Dermis blood vessel endothelial cell (primary cell): ENCODE results near the gene MYCBP2. TPM values are rescaled to one million over a fixed set of nuclear protein-coding genes. Genes with fewer than 3 reads are reported as not detected.
"Not testable (repeated sequence)": the region's sequence is repeated elsewhere in the genome, so short reads cannot be mapped to it uniquely, and the experiment has no call there.

Source experiments
- DNase-seq: peaks from one replicate; pipeline ENCODE4 v3.0.0; 2010
- total RNA-seq: library from RNA; depleted of rRNA; stranded (reverse); fragments of >200 nt; gene quantifications from 2 replicates; pipeline ENCODE4 v1.2.3, GENCODE V29; 2014

The MYCBP2 gene
- total RNA-seq, 1 donor from 2014 or later = 169 TPM

DNA sequence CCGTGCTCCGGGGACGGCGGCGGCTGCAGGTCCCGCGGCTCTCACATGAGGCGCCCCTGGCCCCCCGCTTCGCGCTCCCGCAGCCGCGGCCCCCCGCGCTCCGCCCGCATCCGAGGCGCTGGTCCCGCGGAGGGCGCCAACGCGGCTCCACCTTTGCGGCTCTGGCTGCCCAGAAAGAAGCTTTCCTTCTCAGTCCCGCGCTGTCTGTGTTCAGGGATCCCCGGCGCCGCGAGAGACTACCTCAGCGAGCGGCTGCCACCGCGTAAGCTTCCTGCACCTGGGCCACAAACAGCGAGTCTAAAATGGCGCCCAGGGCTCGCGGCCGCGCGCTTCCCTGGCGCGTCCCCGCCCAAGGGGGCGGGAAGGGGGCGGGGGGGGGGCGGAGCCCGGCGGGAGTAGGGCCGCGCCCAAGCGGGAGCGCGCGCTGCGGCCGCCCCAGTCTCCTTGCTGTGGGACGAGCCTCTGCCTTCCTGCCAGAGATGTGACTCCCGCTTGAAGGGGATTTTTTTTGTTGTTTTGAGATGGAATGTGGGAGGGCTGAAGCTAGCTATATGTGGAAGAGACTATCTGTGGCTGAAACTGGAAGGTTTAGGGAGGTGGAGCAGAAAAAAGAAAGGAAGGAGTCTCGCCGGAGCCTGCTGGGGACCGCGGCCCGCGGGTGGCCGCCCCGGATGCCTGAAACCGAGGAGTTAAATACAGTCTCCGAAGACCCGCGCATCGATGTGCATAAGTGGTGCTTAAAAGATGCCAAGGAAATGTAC lies 299.9 kb downstream of the MYCBP2 start, which contains the start of gene FBXL3:
TSS of gene FBXL3 (minus strand) at position 299 of the 761 bp plus-strand sequence. CDS start 5,299 bp downstream, outside the sequence.
- DNase-seq = peak; percentile 86

DNA sequence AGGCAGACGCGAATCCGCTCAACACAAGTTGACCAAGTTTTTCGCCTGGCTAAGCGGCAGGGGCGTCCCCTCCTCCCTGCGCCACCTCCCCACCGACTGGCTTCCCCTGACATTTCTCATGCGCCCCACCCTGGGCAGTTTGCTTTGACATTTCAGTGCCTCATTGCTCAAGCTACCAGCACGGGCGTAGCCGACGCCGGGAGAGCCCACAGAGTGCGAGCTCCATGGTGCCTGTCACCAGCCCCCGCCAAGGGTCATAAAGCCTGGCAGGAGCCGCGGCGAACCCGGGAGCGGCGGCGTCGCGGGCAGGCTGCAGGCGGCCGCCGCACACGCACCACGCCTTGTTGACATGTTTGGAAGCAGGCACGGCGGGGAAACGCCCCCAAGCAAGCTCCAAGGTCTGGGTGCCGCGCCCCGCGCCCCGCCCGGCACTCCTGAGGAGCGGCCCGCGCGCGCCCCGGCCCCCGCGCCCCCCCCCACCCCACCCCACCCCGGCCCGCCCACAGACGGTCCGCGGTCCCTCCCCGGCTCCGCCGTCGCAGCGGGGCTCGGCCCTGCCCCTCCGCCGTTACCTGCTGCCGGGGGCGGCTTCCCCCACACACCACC lies 300.5 kb downstream of the MYCBP2 start:
- DNase-seq = peak; percentile 65

DNA sequence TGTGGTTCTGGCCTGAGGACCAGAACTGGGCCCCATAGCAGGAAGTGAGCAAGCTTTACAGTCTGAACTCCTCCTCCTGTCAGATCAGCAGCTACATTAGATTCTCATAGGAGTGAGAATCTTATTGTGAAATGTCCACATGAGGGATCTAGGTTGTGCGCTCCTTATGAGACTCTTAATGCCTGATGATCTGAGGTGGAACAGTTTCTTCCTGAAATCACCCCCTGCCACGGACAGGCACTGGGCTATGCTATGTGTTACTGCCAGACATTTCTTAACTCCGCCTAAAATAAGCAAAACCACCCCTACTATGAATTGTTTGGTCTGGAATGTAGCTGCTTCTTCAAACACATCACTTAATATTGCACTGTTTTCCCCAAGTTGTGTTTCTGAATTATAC lies 304.6 kb downstream of the MYCBP2 start:
- DNase-seq = peak; percentile 8

DNA sequence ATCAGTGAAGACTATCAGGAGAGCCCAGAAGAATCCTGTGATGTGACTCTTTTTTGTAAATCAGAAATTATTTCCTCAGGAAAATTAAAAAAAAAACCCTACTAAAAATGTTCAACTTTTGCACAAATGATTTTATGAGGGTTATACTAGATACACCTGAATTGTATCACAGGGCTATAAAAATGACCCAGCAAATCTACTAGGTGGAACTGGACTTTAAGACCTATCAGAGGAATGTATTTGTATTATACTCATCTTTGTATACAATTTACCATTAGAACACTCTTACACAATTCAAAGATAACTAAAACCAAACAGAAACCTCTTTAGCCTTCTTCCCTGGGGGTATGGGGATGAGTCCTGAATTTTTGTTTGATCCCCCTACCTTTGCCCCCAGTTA lies 307.1 kb downstream of the MYCBP2 start:
- no peak for DNase-seq

DNA sequence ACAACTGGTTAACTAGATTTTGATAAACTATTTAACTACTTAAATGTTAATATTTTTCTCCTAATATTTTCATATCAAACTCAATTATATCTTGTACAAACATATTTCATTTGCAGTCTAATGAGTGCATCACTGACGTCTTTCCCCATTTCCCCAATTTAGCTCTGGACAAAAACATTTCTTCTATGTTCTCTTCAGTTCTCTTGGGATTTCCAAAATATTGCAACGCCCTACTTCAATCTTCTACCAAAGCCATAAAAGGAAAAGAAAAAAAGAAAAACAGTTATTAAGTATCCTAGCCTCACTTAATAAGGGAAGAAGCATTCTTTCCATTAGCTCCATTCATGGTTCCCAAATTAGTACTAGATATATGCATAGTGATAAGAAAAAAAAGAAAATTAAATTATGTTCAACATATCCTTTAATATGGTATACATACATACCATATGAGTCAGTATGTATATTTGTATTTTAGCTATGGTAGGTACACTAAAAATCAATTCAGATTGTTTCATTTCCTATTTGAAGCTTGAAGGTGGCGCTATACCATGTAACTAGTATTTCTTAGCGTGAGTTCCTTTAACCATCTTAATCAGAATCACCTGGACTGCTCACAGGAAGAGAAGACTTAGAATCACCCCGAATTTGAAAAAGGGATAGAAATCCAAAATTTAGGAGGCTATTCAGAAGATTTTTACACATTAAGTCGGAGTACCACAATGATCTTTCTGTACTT lies 309.8 kb downstream of the MYCBP2 start:
- no peak for DNase-seq

DNA sequence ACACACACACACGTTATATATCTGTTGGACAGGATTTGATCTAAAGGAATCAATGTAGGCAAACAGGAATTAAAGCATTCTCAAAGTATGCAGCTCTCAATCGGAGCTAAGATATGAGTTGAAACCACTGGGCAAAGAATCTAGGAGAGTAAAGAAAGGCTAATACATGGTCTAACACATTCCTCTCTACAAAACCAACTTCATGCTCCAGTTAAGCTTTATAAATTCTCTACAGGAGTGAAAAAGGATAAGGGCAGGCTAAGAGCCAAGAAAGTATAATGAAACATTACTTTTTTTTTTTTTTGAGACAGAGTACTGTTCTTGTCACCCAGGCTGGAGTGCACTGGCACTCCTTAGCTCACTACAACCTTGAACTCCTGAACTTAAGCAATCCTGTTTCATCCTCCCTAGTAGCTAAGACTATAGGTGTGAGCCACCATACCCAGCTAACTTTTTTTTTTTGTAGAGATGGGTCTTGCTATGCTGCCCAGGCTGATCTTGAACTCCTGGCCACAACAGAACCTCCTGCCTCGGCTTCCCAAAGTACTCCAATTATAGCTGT lies 310.6 kb downstream of the MYCBP2 start:
- no peak for DNase-seq

DNA sequence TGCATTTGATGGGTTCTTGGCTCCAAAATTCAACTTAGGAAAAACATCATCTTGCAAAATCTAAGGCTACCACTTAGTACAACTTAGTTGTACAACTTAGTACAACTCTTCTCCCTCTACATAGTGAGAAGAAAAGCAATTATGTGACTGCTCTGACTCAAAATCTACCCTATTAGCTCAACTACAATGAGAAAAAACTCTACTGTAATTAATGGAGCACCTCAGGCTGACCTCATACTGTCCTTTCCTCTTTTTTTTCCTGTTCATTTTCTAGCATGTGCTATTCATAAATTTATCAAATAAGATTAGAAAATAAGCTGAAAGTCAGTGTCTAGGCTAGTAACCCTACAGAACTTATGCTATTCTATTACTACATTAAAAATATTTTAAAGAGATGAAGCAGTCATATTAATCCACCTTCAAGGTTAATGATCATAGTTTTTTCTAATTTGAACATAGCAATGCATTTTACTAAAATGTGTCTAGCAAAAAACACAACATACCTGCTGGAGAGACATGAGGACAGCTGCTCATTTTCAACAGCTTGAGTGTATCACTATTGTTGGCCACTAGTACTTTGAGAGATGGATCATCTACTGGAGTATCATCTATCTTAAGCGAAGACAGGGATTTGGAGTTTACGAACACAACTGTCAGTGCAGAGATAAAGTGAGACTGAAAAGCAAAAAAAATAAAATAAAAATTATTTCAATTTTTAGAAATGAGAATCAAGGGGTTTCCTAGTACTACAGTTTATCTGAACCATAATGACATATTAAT lies 311.8 kb downstream of the MYCBP2 start:
- DNase-seq = no peak

DNA sequence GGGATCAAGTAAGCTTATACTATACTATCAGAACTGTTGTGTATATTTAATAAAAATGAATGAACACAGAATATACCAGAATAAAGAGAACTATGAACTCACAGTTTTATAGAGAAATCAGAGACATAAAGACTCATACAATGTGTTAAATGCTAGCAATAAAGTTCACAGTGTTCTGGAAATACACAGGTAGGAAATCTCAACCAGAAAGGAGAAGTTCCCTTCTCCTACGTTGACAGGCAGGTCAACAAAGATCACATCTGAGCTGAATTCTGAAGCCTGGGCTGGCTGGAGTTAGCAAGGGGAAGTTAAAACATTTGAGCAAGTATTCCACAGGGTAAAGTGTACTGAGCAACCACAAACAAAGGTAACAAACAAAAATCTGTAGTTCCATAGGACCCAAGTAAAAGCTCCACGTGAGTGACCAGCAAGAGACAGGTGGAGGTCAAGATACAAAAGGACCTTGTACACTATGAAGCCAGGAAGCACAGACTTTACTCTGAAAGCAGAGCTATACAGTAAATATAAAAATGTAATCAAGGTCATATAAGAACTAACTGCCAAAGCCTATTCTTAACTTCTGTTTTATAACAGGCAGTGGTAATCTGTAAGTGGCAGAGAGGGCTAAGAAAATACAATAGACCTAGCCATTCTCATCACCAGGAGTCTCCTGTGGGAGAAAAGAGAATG lies 312.9 kb downstream of the MYCBP2 start:
- no peak for DNase-seq

DNA sequence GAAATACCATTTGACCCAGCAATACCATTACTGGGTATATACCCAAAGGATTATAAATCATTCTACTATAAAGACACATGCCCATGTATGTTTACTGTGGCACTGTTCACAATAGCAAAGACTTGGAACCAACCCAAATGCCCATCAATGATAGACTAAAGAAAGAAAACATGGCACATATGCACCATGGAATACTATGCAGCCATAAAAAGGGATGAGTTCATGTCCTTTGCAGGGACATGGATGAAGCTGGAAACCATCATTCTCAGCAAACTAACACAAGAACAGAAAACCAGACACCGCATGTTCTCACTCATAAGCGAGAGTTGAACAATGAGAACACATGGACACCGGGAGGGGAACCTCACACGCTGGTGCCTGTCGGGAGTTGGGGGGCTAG lies 317.2 kb downstream of the MYCBP2 start:
- DNase-seq = not testable (repeated sequence)

DNA sequence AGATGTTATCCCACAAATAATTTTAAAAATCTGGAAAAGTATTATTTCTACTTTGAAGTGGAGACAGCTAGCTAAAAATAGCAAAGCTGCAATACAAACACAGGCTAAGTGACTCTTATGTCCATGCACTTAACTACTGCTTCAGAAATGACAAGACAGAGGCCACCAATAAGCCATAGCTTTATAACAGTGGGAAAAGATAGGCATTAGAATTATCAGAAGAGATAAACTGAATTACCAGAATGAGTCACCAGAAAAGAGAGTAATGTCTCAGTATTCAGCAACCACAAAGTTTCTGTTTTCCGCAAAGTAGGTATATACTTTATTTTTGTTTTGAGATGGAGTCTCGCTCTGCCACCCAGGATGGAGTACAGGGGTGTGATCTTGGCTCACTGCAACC lies 317.9 kb downstream of the MYCBP2 start:
- no peak for DNase-seq

DNA sequence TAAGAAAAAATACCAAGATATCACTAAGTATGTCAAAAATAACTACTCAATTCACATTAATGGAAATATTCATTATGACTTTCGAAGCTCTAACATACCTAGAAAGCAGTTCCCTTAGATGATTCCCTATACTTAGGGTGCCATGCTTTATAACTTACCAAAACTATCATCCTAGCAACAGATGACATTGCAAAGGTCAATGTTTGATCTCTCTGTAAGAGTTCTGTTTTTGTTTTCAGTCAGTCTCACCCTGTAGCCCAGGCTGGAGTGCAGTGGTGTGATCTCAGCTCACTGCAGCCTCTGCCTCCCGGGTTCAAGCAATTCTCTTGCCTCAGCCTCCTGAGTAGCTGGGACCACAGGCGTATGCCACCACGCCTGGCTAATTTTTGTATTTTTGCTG lies 318.6 kb downstream of the MYCBP2 start:
- not testable (repeated sequence) for DNase-seq

DNA sequence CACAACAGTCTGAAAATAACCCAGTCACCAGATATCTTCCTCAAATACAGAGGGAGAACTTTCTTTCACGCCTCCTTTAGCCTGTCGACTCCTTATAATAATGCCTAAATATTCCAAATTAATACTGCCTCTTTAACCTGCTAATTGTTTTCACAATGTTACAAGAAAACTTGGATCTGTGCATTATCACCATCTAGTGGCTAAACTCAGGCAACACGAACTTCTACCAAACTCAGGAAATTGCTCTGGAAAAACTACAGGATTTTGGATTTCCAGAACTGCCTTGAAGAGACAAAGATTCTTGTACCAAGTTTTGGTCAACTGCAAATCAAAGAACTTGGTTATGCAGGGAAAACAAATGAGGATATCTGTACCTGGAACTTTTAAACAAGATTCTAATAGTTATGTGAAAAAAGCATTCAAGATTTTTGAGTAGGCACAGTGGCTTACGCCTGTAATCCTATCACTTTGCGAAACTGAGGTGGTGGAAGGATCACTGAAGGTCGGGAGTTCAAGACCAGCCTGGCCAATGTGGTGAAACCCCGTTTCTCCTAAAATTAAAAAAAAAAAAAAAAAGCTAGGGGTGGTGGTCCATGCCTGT lies 324.2 kb downstream of the MYCBP2 start:
- DNase-seq = peak; percentile 72

DNA sequence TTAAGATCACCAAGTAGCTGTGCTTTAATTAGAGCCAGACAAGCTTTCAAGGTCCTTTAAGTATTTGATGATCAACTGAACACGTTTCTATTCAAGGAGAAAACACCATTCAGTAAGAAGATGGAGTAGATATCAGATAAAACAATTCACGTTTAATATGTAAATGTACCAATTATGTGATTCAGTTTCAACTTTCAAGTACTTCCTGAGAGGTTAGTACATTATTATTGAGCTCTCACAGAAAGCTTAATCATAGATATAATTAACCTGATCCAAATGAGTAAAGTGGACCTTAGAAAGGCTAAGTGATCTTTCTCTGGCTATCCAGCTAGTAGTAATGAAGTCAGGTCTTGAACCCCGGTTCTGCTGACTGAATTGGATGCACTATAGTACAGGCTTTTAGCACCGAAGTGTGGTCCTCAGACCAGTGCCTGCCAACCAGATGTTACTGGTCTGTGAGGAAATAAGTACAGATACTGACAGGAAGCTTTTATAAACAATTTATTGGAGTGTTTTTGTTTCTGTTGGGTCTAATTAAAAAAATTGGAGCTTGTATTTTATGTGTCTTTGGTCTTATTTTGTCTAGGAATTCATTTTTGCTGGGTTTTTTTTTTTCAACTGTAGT lies 324.8 kb downstream of the MYCBP2 start:
- DNase-seq = no peak

DNA sequence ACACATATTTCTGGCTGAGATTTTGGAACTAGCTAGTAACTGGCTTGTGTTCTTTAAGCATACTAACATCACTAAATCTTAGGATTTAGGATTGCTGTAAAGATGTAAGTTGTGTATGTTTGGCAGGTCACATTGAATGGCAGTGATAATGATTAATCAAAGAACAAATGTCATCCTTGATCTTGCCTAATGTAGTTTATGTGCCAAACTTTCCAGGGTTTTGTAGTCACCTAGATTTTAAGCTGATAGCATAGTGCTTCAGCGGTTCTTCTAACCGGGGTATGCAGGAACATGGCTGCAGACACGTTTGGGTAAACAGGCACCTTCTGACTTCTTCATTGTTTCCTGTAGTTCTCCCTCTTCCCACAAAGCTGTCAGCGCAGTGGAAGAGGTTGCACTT lies 325.4 kb downstream of the MYCBP2 start:
- no peak for DNase-seq

DNA sequence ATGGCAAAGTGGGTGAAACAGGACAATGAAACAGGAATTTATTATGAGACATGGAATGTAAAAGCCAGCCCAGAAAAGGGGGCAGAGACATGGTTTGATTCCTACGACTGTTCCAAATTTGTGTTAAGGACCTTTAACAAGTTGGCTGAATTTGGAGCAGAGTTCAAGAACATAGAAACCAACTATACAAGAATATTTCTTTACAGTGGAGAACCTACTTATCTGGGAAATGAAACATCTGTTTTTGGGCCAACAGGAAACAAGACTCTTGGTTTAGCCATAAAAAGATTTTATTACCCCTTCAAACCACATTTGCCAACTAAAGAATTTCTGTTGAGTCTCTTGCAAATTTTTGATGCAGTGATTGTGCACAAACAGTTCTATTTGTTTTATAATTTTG lies 326.4 kb downstream of the MYCBP2 start:
- DNase-seq = no peak

Other genes with a start within 250 kb of the MYCBP2 start
- gene SCEL, start 208.6 kb upstream of the MYCBP2 start, total RNA-seq = under 0.01 TPM in 1 of 2 replicates, not detected in the other